Heart left ventricle (tissue), 16 donors: Measurements from ENCODE around the gene AKIP1. TPM values are rescaled to one million over a fixed set of nuclear protein-coding genes. Genes with fewer than 3 reads are reported as not detected.

Source experiments
- ATAC-seq, 4 donors: fragments of 200-7000 bp; cut with Tn5 transposase; one replicate each; pipeline ENCODE4 v1.9.1; 2020 to 2022; ENCODE audit warnings: moderate library complexity in 4 of 4, mild to moderate bottlenecking in 3 of 4, moderate number of reproducible peaks in 1 of 4
- DNase-seq, 5 donors: peaks; one replicate each; pipeline ENCODE4 v3.0.0-alpha.2; 2020
- H3K27ac ChIP-seq, 12 donors: fragments of 200-600 bp; sonication (generic) in 4 of 12; one replicate each; pipeline versions ENCODE4 v1.5.0 to v1.8.0; 2016 to 2022; ENCODE audit warnings: mild to moderate bottlenecking in 2 of 12
- H3K27me3 ChIP-seq, 9 donors: fragments of 200-600 bp; sonication (generic) in 2 of 9; one replicate each; pipeline versions ENCODE4 v1.5.1 to v1.8.0; 2016 to 2022; ENCODE audit warnings: mild to moderate bottlenecking in 3 of 9
- H3K36me3 ChIP-seq, 9 donors: fragments of 200-600 bp; sonication (generic) in 2 of 9; one replicate each; pipeline versions ENCODE4 v1.5.0 to v1.8.0; 2018 to 2022; ENCODE audit warnings: mild to moderate bottlenecking in 2 of 9
- H3K4me1 ChIP-seq, 12 donors: fragments of 200-600 bp; sonication (generic) in 4 of 12; one replicate each; pipeline versions ENCODE4 v1.5.0 to v1.8.0; 2016 to 2022; ENCODE audit warnings: mild to moderate bottlenecking in 3 of 12
- H3K4me3 ChIP-seq, 12 donors: fragments of 200-600 bp; sonication (generic) in 4 of 12; one replicate each; pipeline versions ENCODE4 v1.5.0 to v1.8.0; 2017 to 2022; ENCODE audit warnings: mild to moderate bottlenecking in 9 of 12, moderate library complexity in 4 of 12
- H3K9me3 ChIP-seq, 12 donors: fragments of 200-600 bp; sonication (generic) in 4 of 12; one replicate each; pipeline versions ENCODE4 v1.5.0 to v1.8.0; 2016 to 2022; ENCODE audit warnings: mild to moderate bottlenecking in 1 of 12
- POLR2A ChIP-seq, 2 donors: fragments of 450-650 bp; IDR thresholded peaks; one replicate each; pipeline ENCODE4 v1.6.1; 2017; ENCODE audit warnings: antibody characterized with exemption in 2 of 2, mild to moderate bottlenecking in 2 of 2, moderate library complexity in 2 of 2
- WGBS, 4 donors: extraction: QIAGEN DNeasy Blood & Tissue Kit in 2 of 4; methylation state at CpG; one replicate each; pipeline versions ENCODE4 v1.1.5 to v1.1.7; 2013 to 2018; 5-methylcytosine and 5-hydroxymethylcytosine counted together
- intact Hi-C, 10 donors: fragments of 100-400 bp; cut with DNase I; formaldehyde crosslinking; loops; one replicate each; pipeline versions ENCODE4 v1.11.1 to v1.14.2; 2022
- polyA plus RNA-seq, 2 donors: library from polyadenylated mRNA; stranded (reverse); fragments of 200-250 nt; gene quantifications; one replicate each; pipeline ENCODE4 v1.2.3, GENCODE V29; 2013
- total RNA-seq, 9 donors: library from RNA; depleted of rRNA in 2 of 9; stranded (reverse); fragments of >200 nt in 2 of 9; fragmentation: NEBNext Ultra II Directional in 3 of 9; extraction: Animal tissue kit (Norgen Biotek cat#: 25700) in 3 of 9; gene quantifications; one replicate each; pipeline versions ENCODE4 v1.1.0 to v1.2.4, GENCODE V29; 2016 to 2023
- TF ChIP-seq, protein P1 (sequence below), 12 donors: fragments of 200-600 bp; sonication (generic) in 4 of 12; IDR thresholded peaks; one replicate each; pipeline versions ENCODE4 v1.5.0 to v1.8.0; 2018 to 2022; ENCODE audit warnings: antibody characterized with exemption in 12 of 12, mild to moderate bottlenecking in 5 of 12
- donor health status: ischemic (EF 13 %, LVEDD 7.1; RV severe dilation, severe dysfunction).
- donor health status: healthy with polysubstance abuse.
- donor health status: DM: no; HTN: yes; CAD: no.
- donor health status: DM: no; HTN: no; CAD: no.
- donor health status: ischemic (EF 25% LVEDD 6.9; RV normal size, moderate dysfunction).
- donor health status: ischemic (EF 25% LVEDD 5.7; RV mildly dilated, moderate dysfunction).
- donor health status: healthy.
- donor health status: DM: yes; HTN: yes; CAD: no.
- donor health status: ischemic (EF 35%, LVEDD 5.7; RV mildly dilated, moderate dysfunction).
- donor health status: nonischemic (EF 11% LVEDD 7.7; RV severe dilation, severe dysfunction).
- donor health status: DM: yes; HTN: yes; CAD: no.
- donor health status: PGD.
- donor health status: ischemic (EF 29% LVEDD 5.4; RV normal size, mild dysfunction).
- donor health status: nonischemic (EF 23%, LVEDD 6.1; RV moderate dilation, normal function).

The AKIP1 gene
- total and polyA plus RNA-seq, 11 donors, result 17.7 to 39.9 (median 27.4) TPM

DNA sequence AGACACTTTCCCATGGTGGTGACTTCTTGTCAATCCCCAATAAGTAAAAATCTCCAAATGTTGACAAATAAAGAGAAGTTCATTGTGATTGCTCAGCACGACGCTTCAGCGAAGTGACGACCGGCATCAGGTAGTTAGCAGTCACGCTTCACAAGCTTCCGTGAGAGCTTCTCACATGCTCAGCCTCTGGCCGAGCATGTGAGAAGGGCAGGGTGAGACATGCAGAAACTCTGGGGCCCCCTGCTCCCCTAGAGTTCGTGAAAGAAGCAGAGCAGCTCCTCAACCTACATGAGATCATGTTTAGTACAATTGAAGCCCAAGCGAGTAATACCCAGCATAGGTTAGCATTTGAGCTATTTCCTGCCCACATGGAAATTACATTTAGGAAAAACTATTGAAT is 26.2 kb downstream of the AKIP1 start:
- no peak for ATAC-seq
- DNase-seq, result no peak
- Histone ChIP-seq H3K36me3 (no peaks in the 10 kb centered on the region), H3K27me3 (no peaks in the 10 kb centered on the region), H3K27ac (no peak overlapping the region), H3K4me3 (no peak overlapping the region), H3K4me1 (no peaks in the 10 kb centered on the region), H3K9me3 (no peaks in the 10 kb centered on the region)
- TF ChIP-seq POLR2A (IDR thresholded peaks at IDR 0.05), result no peak
- TF ChIP-seq, protein P1, sequence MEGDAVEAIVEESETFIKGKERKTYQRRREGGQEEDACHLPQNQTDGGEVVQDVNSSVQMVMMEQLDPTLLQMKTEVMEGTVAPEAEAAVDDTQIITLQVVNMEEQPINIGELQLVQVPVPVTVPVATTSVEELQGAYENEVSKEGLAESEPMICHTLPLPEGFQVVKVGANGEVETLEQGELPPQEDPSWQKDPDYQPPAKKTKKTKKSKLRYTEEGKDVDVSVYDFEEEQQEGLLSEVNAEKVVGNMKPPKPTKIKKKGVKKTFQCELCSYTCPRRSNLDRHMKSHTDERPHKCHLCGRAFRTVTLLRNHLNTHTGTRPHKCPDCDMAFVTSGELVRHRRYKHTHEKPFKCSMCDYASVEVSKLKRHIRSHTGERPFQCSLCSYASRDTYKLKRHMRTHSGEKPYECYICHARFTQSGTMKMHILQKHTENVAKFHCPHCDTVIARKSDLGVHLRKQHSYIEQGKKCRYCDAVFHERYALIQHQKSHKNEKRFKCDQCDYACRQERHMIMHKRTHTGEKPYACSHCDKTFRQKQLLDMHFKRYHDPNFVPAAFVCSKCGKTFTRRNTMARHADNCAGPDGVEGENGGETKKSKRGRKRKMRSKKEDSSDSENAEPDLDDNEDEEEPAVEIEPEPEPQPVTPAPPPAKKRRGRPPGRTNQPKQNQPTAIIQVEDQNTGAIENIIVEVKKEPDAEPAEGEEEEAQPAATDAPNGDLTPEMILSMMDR (IDR thresholded peaks at IDR 0.05), result no peak
- intact Hi-C loops, result no loop called here
- WGBS, 4 donors, result 83 to 90% (median 89%) methylated on average over 10 of the region's 10 CpGs

DNA sequence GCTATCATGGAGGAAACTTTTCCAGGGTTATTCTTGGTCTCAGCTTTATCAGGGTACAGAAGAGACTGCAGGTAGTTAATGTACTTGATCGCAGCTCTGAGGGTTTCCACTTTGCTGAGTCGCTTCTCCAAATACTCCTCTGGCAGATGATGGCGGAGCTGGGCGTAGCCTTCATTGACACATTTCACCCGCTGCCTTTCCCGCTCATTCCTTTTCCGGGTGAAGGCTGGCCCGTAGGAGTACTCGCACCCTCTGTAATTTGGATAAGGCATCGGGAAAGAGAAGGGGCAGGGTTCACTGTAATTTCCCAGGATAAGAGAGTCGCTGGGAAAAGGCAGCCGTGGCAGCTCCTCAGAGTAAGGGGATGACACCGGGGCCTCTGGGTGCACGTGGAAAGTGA is 26.7 kb downstream of the AKIP1 start:
- Histone ChIP-seq H3K4me3 (no peak overlapping the region), H3K9me3 (no peaks in the 10 kb centered on the region), H3K27me3 (no peaks in the 10 kb centered on the region), H3K4me1 (no peaks in the 10 kb centered on the region), H3K36me3 (no peaks in the 10 kb centered on the region), H3K27ac (no peak overlapping the region)
- ATAC-seq (no peak), DNase-seq (no peak)
- TF ChIP-seq, protein P1 (IDR thresholded peaks at IDR 0.05), result no peak
- TF ChIP-seq POLR2A (IDR thresholded peaks at IDR 0.05), result no peak
- 83 to 88% (median 85%) methylated on average over 14 of the region's 14 CpGs for WGBS, 4 donors
- intact Hi-C loops, result no loop called here

DNA sequence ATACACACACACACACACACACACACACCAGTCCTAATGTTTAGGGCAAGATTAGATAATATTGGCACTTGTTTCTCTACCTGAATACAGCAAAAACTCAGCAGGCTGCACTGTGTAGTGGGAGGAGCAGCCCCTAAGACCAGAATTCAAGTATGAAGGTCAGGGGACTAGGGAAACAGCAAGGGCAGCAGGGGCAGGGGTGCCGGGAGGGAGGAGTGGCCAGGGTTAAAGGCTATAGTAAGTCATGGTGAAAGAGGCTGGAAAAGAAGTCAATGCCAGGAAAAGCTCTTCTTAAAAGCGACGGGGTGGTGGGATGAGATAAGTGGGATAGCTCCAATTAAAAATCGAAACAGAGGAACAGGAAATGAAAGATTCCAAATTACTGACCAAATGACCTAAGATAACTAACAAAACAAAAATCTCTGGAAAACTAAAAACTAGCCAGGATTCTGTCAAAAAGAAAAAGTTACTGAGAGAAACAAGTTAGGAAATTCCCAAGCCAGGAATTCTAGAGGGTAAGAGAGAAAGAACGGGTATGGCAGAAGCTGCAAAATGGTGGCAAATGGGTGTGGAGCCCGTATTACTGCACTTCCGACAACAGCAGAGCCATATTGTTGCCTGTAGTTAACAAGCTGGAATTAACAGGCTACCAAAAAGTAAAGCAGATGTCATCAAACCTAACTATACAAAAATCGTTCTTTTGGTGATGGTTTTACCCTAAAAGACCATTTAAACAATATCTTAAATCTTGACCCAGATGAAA is 30.5 kb downstream of the AKIP1 start:
- Histone ChIP-seq H3K9me3 (no peaks in the 10 kb centered on the region), H3K36me3 (peaks cover 0 to 5% (median 0%) of the 10 kb centered on the region in 9 donors), H3K4me1 (no peaks in the 10 kb centered on the region), H3K27ac (no peak overlapping the region), H3K27me3 (no peaks in the 10 kb centered on the region), H3K4me3 (no peak overlapping the region)
- intact Hi-C loops, result loop anchor here in 1 of 10 donors (10.0 kb wide), 1 partner anchor 707 kb away; no protein-coding TSS in a partner anchor
- ATAC-seq, result peak in 1 of 4 donors; percentile 46
- WGBS, 4 donors, result 53 to 66% (median 55%) methylated on average over 8 of the region's 8 CpGs
- DNase-seq, result no peak
- TF ChIP-seq POLR2A (IDR thresholded peaks at IDR 0.05), result no peak
- TF ChIP-seq, protein P1 (IDR thresholded peaks at IDR 0.05), result no peak

DNA sequence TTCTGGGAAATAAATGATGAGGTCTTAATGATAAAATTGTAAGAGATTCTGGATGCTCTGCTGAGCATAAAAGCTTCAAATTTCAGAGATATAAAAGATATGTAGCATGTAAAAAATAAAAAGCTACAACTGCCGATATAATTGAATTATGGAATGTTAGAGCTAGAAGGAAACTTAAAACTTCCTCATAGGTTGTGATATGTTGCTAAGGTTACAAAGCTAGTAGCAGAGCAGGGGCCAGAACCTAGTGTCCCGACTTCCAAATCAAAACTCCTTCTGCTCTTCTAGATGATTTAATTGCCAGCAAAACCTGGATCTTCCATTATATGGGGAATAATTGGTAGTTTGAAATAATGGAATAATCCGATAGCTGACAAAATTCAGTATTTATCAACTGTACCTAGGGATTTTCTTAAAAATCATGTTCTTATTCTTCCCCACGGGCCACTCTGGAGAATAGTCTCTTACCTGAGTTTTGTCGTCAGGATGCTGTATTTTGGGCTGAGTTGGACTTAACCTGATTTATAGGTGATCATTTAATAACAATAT is 31.6 kb downstream of the AKIP1 start, which contains the start of gene ASCL3:
Gene ASCL3, minus strand, starts transcription at position 499 of the 549 bp plus-strand sequence. CDS start 4,855 bp downstream, outside the sequence.
- intact Hi-C loops, result loop anchor here in 1 of 10 donors (10.0 kb wide), 1 partner anchor 708 kb away; no protein-coding TSS in a partner anchor
- DNase-seq (no peak), ATAC-seq (no peak)
- Histone ChIP-seq H3K4me1 (no peaks in the 10 kb centered on the region), H3K27ac (no peak within 1 kb of the TSS), H3K9me3 (no peaks in the 10 kb centered on the region), H3K36me3 (peaks cover 0 to 15% (median 5%) of the 10 kb centered on the region in 9 donors), H3K4me3 (no peak within 1 kb of the TSS), H3K27me3 (no peaks in the 10 kb centered on the region)
- 74 to 87% (median 76%) methylated on average over 5 of the region's 5 CpGs for WGBS, 4 donors
- no peak for TF ChIP-seq POLR2A (IDR thresholded peaks at IDR 0.05)
- TF ChIP-seq, protein P1 (IDR thresholded peaks at IDR 0.05), result no peak
